ENCODE results near the gene MYL6B.
A peak's percentile ranks its signal among the peaks of the same experiment; 100 is the strongest.

The MYL6B gene

GRCh38 chr12:56124133-56124532 lies 28.3 kb upstream of the MYL6B start:
- DNase-seq, result no peak

DNA sequence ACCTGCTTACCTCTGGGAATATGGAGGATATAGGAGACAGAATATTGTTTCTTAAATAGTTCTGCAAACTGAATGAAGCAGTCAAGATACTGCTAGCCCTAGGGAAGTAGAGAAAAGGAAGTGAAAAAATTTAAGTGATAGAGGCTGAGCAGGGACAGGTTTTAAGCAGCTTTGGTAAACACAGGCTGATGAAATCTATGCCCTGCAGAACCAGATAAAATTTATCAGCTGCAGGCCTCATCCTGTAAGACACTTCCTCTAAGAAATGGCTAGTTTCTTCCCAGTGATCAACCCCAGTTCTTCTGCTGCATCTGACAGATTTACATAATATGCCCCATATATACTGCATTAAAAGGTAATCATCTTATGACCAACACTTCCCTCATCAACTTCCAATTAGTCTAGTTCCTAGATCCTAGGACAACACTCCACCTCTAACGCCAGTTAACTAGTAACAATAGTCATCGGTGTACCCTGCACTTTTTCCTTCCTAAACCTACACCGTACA lies 25.6 kb upstream of the MYL6B start:
- no peak for DNase-seq

DNA sequence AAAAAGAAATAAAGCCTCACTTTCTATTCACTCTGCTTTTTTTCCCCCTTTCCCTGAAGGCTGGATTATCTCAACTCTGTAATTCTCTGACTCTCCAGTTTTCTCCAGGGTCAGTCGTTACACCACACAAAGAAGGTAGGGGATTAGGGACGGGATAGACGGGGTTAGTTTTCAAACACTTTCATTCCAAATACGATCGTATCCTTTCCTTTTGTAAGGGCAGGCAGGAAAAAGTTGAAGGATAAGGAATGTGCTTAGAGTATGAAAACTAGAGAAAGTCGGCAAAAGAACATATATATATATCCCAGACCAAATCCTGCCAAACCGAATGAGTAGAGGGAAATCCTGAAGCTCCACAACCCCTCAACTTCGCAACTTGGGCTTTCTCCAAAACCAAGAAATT lies 24.9 kb upstream of the MYL6B start:
- DNase-seq, result no peak

DNA sequence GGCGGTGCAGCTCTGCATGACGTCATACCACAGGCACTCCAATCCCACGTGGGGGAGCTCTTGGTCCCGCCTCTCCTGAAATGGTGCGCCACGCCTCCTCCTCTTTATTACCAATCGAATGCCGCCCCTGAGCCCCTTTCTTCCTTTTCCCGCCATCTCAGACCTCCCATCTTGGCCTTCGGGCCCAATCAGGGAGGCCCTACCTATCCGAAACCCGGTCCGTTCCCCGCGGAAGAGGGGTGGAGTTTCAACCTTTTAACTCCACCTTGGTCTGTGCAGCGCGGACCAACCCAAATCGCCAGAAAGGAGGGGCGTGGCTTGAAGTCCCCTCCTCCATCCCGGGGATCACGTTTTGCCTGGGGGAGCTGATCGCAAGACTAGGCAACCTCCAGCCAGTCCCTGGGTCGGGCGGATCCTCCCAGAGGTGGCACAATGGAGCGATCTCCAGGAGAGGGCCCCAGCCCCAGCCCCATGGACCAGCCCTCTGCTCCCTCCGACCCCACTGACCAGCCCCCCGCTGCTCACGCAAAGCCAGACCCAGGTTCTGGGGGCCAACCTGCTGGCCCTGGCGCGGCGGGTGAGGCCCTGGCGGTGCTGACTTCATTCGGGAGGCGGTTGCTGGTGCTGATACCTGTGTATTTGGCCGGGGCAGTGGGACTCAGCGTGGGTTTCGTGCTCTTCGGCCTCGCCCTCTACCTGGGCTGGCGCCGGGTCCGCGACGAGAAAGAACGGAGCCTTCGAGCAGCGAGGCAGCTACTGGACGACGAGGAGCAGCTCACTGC lies 24.3 kb upstream of the MYL6B start, which contains the start of gene ESYT1:
Gene ESYT1 (plus strand): TSS at position 380 of the 782 bp plus-strand sequence. CDS start 53 bp downstream, at position 433.
- peak; percentile 98 for DNase-seq

GRCh38 chr12:56128670-56129205 lies 23.6 kb upstream of the MYL6B start:
- DNase-seq, result no peak

DNA sequence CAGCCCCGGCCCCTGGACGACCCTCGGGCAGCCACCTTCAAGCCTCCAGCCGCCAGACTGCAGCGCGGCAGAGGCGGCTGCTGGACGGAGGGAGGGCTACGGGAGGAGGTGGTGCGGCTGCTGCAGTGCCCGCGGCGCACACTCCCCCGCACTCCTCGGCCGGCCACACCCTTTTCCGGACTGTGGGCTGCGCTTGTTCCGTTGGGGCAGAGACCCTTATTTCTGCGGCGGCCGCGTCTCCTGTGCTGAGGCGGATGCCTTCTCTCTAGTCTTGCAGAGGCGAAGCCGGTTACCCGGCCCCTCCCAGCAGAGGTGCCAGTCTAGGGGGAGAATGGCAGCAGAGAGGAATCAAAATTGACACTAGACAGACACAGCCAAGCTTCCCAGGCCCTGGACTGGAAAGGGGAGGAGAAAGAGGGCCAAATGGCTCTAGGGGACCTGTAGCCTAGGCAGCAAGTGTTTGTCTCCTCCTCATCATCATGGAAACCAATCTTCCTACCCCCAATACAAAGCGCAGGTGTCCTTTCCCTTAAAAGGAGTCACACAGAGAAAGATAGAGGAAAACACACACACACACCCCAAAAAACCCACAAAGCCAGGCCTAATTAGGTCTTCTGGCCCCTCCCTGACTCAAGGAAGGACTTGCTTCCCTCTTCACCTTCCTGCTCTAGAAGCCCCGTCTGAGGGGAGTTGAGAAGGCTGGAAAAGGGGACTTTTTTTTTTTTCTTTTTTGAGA lies 23.0 kb upstream of the MYL6B start:
- DNase-seq, result no peak

- no peak for DNase-seq
Observed at GRCh38 chr12:56129942-56130495, 22.4 kb upstream of the MYL6B start.

GRCh38 chr12:56130876-56131275 lies 21.5 kb upstream of the MYL6B start:
- DNase-seq, result no peak

- no peak for DNase-seq
Observed at GRCh38 chr12:56134897-56135296, 17.5 kb upstream of the MYL6B start.

DNA sequence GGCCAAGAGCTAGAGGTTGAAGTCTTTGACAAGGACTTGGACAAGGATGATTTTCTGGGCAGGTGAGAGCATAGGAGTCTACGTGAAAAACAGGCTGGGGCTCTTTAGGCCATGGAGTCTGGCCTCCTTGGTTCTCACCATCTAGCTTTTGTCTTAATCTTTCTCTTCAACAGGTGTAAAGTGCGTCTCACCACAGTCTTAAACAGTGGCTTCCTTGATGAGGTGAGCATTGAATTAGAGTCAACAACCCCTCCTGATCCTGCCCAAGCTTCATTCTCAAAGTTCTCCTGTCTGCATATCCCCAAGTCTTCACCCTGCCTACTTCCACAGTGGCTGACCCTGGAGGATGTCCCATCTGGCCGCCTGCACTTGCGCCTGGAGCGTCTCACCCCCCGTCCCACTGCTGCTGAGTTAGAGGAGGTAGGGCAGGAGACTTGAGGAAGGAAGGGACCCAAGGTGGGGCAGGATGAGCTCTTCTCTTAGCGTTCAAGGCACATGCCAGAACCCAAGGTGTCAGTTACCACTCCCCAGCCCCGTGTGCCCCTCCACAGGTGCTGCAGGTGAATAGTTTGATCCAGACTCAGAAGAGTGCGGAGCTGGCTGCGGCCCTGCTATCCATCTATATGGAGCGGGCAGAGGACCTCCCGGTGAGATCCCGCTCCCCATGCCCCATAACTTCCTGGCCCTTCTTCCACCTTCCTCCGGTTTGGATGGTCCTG lies 14.4 kb upstream of the MYL6B start:
- DNase-seq, result no peak

DNA sequence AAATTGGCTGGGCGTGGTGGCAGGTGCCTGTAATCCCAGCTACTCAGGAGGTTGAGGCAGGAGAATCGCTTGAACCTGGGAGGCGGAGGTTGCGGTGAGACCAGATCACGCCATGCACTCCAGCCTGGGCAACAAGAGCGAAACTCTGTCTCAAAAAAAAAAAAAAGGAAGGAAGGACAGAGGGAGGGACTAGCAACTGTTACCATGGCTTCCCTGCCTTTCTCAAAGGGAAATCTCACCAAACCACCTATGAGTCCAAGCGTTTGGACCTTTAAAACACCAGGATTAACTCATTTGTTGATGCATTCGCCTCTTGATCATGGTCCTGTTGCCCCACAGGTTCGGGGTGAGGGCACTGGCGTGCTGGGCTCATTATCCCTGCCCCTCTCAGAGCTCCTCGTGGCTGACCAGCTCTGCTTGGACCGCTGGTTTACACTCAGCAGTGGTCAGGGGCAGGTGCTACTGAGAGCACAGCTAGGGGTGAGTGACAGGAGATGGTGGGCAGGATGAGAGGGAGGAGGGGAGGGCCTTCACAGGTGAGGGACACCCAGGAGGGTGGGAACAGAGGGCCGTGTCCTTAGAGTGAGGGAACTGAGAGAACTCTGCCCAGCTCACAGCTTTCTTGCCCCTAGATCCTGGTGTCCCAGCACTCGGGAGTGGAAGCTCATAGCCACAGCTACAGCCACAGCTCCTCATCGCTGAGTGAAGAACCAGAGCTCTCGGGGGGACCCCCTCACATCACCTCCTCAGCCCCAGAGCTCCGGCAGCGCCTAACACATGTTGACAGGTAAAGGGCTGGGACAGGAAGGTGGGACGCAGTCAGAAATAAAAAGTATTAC lies 10.2 kb upstream of the MYL6B start:
- DNase-seq, result no peak

DNA sequence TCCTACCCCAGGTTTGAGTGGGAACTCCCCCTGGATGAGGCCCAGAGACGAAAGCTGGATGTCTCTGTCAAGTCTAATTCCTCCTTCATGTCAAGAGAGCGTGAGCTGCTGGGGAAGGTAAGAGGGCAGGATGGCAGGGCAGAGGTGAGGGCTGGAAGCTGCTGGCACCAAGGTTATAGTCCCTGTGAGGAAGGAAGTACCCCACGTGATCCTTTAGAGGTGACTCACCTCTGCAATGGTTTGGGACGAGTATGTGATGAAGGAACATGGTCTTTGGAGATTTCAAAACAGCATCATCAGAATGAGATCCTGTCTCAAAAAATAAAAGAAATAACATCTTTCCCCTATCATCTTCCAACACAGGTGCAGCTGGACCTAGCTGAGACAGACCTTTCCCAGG lies 9.2 kb upstream of the MYL6B start:
- no peak for DNase-seq

GRCh38 chr12:56143870-56144269 lies 8.5 kb upstream of the MYL6B start:
- no peak for DNase-seq

DNA sequence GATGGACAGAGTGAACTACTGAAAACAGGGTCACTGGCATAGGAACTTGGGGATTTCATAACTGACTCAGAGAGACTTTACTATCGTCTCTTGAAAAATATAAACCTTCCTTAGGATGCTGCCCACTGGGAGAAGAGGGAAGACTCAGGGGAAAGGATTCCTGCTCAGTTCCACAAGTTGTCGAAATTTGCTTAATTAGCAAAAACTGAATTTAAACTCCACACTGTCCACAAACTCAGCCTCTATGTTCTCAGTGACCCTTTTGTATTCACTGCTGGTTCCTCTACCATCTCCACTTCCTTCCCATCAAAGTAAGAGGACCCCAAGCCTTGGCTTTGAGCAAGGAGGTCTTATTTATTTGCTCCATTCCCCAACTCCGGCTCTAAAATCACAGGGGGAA lies 7.2 kb upstream of the MYL6B start:
- DNase-seq, result no peak

- DNase-seq, result no peak
Observed at GRCh38 chr12:56146492-56147460, 5.6 kb upstream of the MYL6B start.

GRCh38 chr12:56150563-56150962 lies 1.8 kb upstream of the MYL6B start:
- DNase-seq, result no peak

DNA sequence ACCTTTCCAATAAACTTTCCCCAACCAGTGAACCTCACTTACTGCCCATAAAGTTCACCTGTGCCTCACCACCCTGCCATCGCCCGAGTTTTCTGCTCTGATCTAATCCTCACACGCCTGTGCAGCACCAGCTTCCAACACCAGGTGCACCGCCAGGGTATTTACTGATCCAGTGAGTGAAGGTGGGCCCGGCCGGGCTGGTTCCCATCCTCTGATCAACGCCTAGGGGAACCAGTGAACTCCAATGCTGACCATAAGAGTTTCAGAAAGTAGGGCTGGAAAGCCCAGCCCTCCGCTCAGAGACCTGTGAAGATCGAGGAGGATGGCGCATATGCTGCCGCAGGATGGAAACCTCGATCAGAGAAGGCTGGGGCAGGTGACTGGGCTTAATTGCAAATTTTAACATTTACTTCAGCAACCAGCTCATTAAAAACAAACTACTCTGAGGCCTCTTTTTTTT lies 685 bp upstream of the MYL6B start:
- DNase-seq, result peak; percentile 35

DNA sequence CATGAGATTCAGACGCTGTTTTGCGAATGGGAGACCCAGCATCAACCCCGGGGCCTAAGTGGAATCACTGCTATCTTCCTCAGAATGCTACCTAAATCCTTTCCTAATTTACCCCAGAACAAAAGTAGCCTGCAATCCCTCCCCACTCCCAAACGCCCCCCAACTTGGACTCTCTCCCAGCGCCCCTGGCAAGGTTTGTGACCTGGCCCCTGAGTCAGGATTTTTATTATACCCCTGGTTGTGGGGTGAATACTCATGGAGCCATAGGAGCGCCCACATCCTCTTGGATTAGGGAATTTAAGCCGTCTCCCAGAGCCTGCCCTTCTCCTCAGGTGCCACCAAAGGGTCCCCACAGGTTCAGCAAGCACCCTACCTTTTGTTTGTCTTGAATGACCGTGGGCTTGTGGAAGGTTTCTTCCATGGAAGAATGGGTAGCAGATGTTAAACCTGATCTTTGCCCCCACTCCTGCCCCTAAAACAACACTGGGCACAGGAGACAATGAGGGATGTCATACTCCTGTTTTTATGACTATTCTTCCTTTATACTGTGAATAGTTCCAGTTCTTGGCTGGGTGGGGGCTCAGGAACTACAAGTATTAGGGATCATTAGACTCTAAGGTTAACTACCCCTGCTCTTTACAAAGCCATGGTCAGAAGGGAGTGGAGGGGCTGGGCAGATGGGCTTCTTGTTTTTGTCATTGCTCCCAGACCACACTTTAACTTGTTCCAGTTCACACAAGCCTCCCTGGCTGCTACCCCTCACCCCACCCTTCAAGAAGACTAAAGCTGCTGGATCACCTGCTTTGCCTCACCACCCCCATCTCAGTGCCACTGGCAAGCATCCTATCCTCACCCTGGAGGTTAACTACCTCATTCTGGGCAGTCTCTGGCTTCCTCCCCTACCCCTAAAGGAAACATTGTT lies 630 bp downstream of the MYL6B start:
- DNase-seq, result no peak

DNA sequence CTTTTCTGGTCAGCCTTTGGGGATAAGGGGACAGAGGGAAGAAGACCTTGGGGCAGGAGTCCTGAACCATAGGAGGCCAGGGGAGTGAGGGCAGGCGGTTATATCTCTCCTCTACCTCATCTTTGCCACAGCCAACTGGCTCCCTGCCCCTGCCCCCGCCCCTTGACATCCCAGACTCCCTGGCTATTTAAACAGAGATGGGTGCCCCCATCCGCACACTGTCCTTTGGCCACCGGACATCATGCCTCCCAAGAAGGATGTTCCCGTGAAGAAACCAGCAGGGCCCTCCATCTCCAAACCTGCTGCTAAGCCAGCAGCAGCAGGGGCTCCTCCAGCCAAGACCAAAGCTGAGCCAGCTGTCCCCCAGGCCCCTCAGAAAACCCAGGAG lies 1.3 kb downstream of the MYL6B start:
- DNase-seq, result no peak
